ENCODE results near the gene KRT39.

Gene KRT39

GRCh38 chr17:40993084-40993483 is 26.3 kb upstream of the KRT39 start:
- no peak overlapping the region for H2BK15ac ChIP-seq (replicated peaks; ENCODE audit: low read depth)
- H3K4me2 ChIP-seq (ENCODE audit: low read length), result no peak overlapping the region
- no peak overlapping the region for H2BK120ac ChIP-seq (ENCODE audit: low read depth, low read length)
- no peak overlapping the region for H3K23ac ChIP-seq (ENCODE audit: low read length)
- no peaks in the 10 kb centered on the region for H3K79me1 ChIP-seq (ENCODE audit: low read length)
- H3K18ac ChIP-seq (ENCODE audit: low read length), result no peak overlapping the region
- no peak for DNase-seq
- H3K4me3 ChIP-seq (ENCODE audit: low read length), result no peak overlapping the region
- no peak overlapping the region for H3K9ac ChIP-seq (ENCODE audit: low read length)
- no peaks in the 10 kb centered on the region for H3K27me3 ChIP-seq (ENCODE audit: insufficient read depth, low read length, poor library complexity)
- no peaks in the 10 kb centered on the region for H3K79me2 ChIP-seq (ENCODE audit: control insufficient read depth, insufficient read depth, low read length)
- H3K4ac ChIP-seq (ENCODE audit: low read depth, low read length), result no peak overlapping the region
- H3K27ac ChIP-seq (ENCODE audit: low read depth, low read length), result no peak overlapping the region
- no peak overlapping the region for H2BK5ac ChIP-seq (ENCODE audit: low read length)
- no peak overlapping the region for H4K8ac ChIP-seq (ENCODE audit: low read depth, low read length)
- H3K36me3 ChIP-seq (ENCODE audit: control insufficient read depth, insufficient read depth, low read length), result no peaks in the 10 kb centered on the region
- H2AK5ac ChIP-seq (ENCODE audit: low read length), result no peak overlapping the region
- WGBS (ENCODE audit: extremely low coverage, insufficient coverage, low lambda C conversion rate), result no CpG with 5 or more reads among the region's 2 CpGs
- no peak overlapping the region for H3K56ac ChIP-seq (ENCODE audit: low read length)
- no peaks in the 10 kb centered on the region for H3K4me1 ChIP-seq (ENCODE audit: control insufficient read depth, low read depth, low read length)
- no peak overlapping the region for H4K5ac ChIP-seq (ENCODE audit: low read length)

GRCh38 chr17:40992666-40993065 is 25.9 kb upstream of the KRT39 start:
- H3K4me1 ChIP-seq (ENCODE audit: control insufficient read depth, low read depth, low read length), result no peaks in the 10 kb centered on the region
- H2BK120ac ChIP-seq (ENCODE audit: low read depth, low read length), result no peak overlapping the region
- no peaks in the 10 kb centered on the region for H3K36me3 ChIP-seq (ENCODE audit: control insufficient read depth, insufficient read depth, low read length)
- no peak overlapping the region for H2BK15ac ChIP-seq (replicated peaks; ENCODE audit: low read depth)
- H3K79me2 ChIP-seq (ENCODE audit: control insufficient read depth, insufficient read depth, low read length), result no peaks in the 10 kb centered on the region
- no peak for DNase-seq
- H3K27me3 ChIP-seq (ENCODE audit: insufficient read depth, low read length, poor library complexity), result no peaks in the 10 kb centered on the region
- H2AK5ac ChIP-seq (ENCODE audit: low read length), result no peak overlapping the region
- no CpG with 5 or more reads among the region's 3 CpGs for WGBS (ENCODE audit: extremely low coverage, insufficient coverage, low lambda C conversion rate)
- H2BK5ac ChIP-seq (ENCODE audit: low read length), result no peak overlapping the region
- no peak overlapping the region for H3K4me2 ChIP-seq (ENCODE audit: low read length)
- no peak overlapping the region for H4K8ac ChIP-seq (ENCODE audit: low read depth, low read length)
- H3K79me1 ChIP-seq (ENCODE audit: low read length), result no peaks in the 10 kb centered on the region
- H4K5ac ChIP-seq (ENCODE audit: low read length), result no peak overlapping the region
- no peak overlapping the region for H3K18ac ChIP-seq (ENCODE audit: low read length)
- no peak overlapping the region for H3K27ac ChIP-seq (ENCODE audit: low read depth, low read length)
- H3K4ac ChIP-seq (ENCODE audit: low read depth, low read length), result no peak overlapping the region
- H3K23ac ChIP-seq (ENCODE audit: low read length), result no peak overlapping the region
- H3K56ac ChIP-seq (ENCODE audit: low read length), result no peak overlapping the region
- H3K9ac ChIP-seq (ENCODE audit: low read length), result no peak overlapping the region
- no peak overlapping the region for H3K4me3 ChIP-seq (ENCODE audit: low read length)

- DNase-seq, result no peak
- Histone ChIP-seq H3K4me1 (ENCODE audit: control insufficient read depth, low read depth, low read length) (no peaks in the 10 kb centered on the region), H3K23ac (ENCODE audit: low read length) (no peak overlapping the region), H3K79me1 (ENCODE audit: low read length) (no peaks in the 10 kb centered on the region), H2AK5ac (ENCODE audit: low read length) (no peak overlapping the region), H3K4ac (ENCODE audit: low read depth, low read length) (no peak overlapping the region), H3K18ac (ENCODE audit: low read length) (no peak overlapping the region), H3K4me2 (ENCODE audit: low read length) (no peak overlapping the region), H3K27me3 (ENCODE audit: insufficient read depth, low read length, poor library complexity) (no peaks in the 10 kb centered on the region), H3K56ac (ENCODE audit: low read length) (no peak overlapping the region), H3K4me3 (ENCODE audit: low read length) (no peak overlapping the region), H3K9ac (ENCODE audit: low read length) (no peak overlapping the region), H4K5ac (ENCODE audit: low read length) (no peak overlapping the region), H3K27ac (ENCODE audit: low read depth, low read length) (no peak overlapping the region), H3K36me3 (ENCODE audit: control insufficient read depth, insufficient read depth, low read length) (no peaks in the 10 kb centered on the region), H2BK5ac (ENCODE audit: low read length) (no peak overlapping the region), H4K8ac (ENCODE audit: low read depth, low read length) (no peak overlapping the region), H2BK15ac (replicated peaks; ENCODE audit: low read depth) (no peak overlapping the region), H2BK120ac (ENCODE audit: low read depth, low read length) (no peak overlapping the region), H3K79me2 (ENCODE audit: control insufficient read depth, insufficient read depth, low read length) (no peaks in the 10 kb centered on the region)
- WGBS (ENCODE audit: extremely low coverage, insufficient coverage, low lambda C conversion rate), result no CpG with 5 or more reads among the region's 8 CpGs
Measured at GRCh38 chr17:40986920-40987319, 20.2 kb upstream of the KRT39 start.

- WGBS (ENCODE audit: extremely low coverage, insufficient coverage, low lambda C conversion rate), result no CpG with 5 or more reads among the region's 3 CpGs
- Histone ChIP-seq H4K5ac (ENCODE audit: low read length) (no peak within 1 kb of the TSS), H3K4ac (ENCODE audit: low read depth, low read length) (no peak within 1 kb of the TSS), H3K4me2 (ENCODE audit: low read length) (no peak within 1 kb of the TSS), H3K27me3 (ENCODE audit: insufficient read depth, low read length, poor library complexity) (no peaks in the 10 kb centered on the region), H2BK5ac (ENCODE audit: low read length) (no peak within 1 kb of the TSS), H3K79me2 (ENCODE audit: control insufficient read depth, insufficient read depth, low read length) (no peaks in the 10 kb centered on the region), H3K36me3 (ENCODE audit: control insufficient read depth, insufficient read depth, low read length) (no peaks in the 10 kb centered on the region), H3K79me1 (ENCODE audit: low read length) (no peaks in the 10 kb centered on the region), H2AK5ac (ENCODE audit: low read length) (no peak within 1 kb of the TSS), H3K23ac (ENCODE audit: low read length) (no peak within 1 kb of the TSS), H3K4me3 (ENCODE audit: low read length) (no peak within 1 kb of the TSS), H3K9ac (ENCODE audit: low read length) (no peak within 1 kb of the TSS), H4K8ac (ENCODE audit: low read depth, low read length) (no peak within 1 kb of the TSS), H2BK15ac (replicated peaks; ENCODE audit: low read depth) (no peak within 1 kb of the TSS), H3K27ac (ENCODE audit: low read depth, low read length) (no peak within 1 kb of the TSS), H3K4me1 (ENCODE audit: control insufficient read depth, low read depth, low read length) (no peaks in the 10 kb centered on the region), H3K56ac (ENCODE audit: low read length) (no peak within 1 kb of the TSS), H2BK120ac (ENCODE audit: low read depth, low read length) (no peak within 1 kb of the TSS), H3K18ac (ENCODE audit: low read length) (no peak within 1 kb of the TSS)
- DNase-seq, result no peak
Measured at GRCh38 chr17:40984226-40984625, 17.5 kb upstream of the KRT39 start, which contains the start of gene KRT40. Gene KRT40, minus strand, starts transcription at chr17:40984326. Its CDS starts 53 bp downstream, at chr17:40984273.

GRCh38 chr17:40981115-40981514 is 14.4 kb upstream of the KRT39 start:
- Histone ChIP-seq H3K27ac (ENCODE audit: low read depth, low read length) (no peak overlapping the region), H2BK5ac (ENCODE audit: low read length) (no peak overlapping the region)
- WGBS (ENCODE audit: extremely low coverage, insufficient coverage, low lambda C conversion rate), result no CpG with 5 or more reads among the region's 5 CpGs

GRCh38 chr17:40980596-40980995 is 13.8 kb upstream of the KRT39 start:
- WGBS (ENCODE audit: extremely low coverage, insufficient coverage, low lambda C conversion rate), result no CpG with 5 or more reads among the region's 8 CpGs
- Histone ChIP-seq H3K4me3 (ENCODE audit: low read length) (no peak overlapping the region), H3K79me1 (ENCODE audit: low read length) (no peaks in the 10 kb centered on the region), H3K79me2 (ENCODE audit: control insufficient read depth, insufficient read depth, low read length) (no peaks in the 10 kb centered on the region), H3K18ac (ENCODE audit: low read length) (no peak overlapping the region), H4K8ac (ENCODE audit: low read depth, low read length) (no peak overlapping the region), H2AK5ac (ENCODE audit: low read length) (no peak overlapping the region), H3K27ac (ENCODE audit: low read depth, low read length) (no peak overlapping the region), H3K23ac (ENCODE audit: low read length) (no peak overlapping the region), H3K9ac (ENCODE audit: low read length) (no peak overlapping the region), H3K4ac (ENCODE audit: low read depth, low read length) (no peak overlapping the region), H3K4me2 (ENCODE audit: low read length) (no peak overlapping the region), H3K4me1 (ENCODE audit: control insufficient read depth, low read depth, low read length) (no peaks in the 10 kb centered on the region), H2BK5ac (ENCODE audit: low read length) (no peak overlapping the region), H4K5ac (ENCODE audit: low read length) (no peak overlapping the region), H2BK15ac (replicated peaks; ENCODE audit: low read depth) (no peak overlapping the region), H3K27me3 (ENCODE audit: insufficient read depth, low read length, poor library complexity) (no peaks in the 10 kb centered on the region), H3K36me3 (ENCODE audit: control insufficient read depth, insufficient read depth, low read length) (no peaks in the 10 kb centered on the region), H3K56ac (ENCODE audit: low read length) (no peak overlapping the region), H2BK120ac (ENCODE audit: low read depth, low read length) (no peak overlapping the region)
- DNase-seq, result peak; percentile 1

More at GRCh38 chr17:40981115-40981514, 14.4 kb upstream of the KRT39 start:
- H3K9ac ChIP-seq (ENCODE audit: low read length), result no peak overlapping the region
- H3K36me3 ChIP-seq (ENCODE audit: control insufficient read depth, insufficient read depth, low read length), result no peaks in the 10 kb centered on the region
- no peak overlapping the region for H2BK120ac ChIP-seq (ENCODE audit: low read depth, low read length)
- no peak overlapping the region for H3K18ac ChIP-seq (ENCODE audit: low read length)
- no peak overlapping the region for H2BK15ac ChIP-seq (replicated peaks; ENCODE audit: low read depth)
- no peak overlapping the region for H3K56ac ChIP-seq (ENCODE audit: low read length)
- H3K4me3 ChIP-seq (ENCODE audit: low read length), result no peak overlapping the region
- no peak overlapping the region for H4K5ac ChIP-seq (ENCODE audit: low read length)
- H3K23ac ChIP-seq (ENCODE audit: low read length), result no peak overlapping the region
- DNase-seq, result no peak
- H2AK5ac ChIP-seq (ENCODE audit: low read length), result no peak overlapping the region
- H3K4me1 ChIP-seq (ENCODE audit: control insufficient read depth, low read depth, low read length), result no peaks in the 10 kb centered on the region
- H3K79me2 ChIP-seq (ENCODE audit: control insufficient read depth, insufficient read depth, low read length), result no peaks in the 10 kb centered on the region
- H3K27me3 ChIP-seq (ENCODE audit: insufficient read depth, low read length, poor library complexity), result no peaks in the 10 kb centered on the region
- H4K8ac ChIP-seq (ENCODE audit: low read depth, low read length), result no peak overlapping the region
- no peak overlapping the region for H3K4me2 ChIP-seq (ENCODE audit: low read length)
- H3K79me1 ChIP-seq (ENCODE audit: low read length), result no peaks in the 10 kb centered on the region
- H3K4ac ChIP-seq (ENCODE audit: low read depth, low read length), result no peak overlapping the region
